GM23248 (cell line): ENCODE results near the gene KHSRP.

Experiments used
- EZH2 ChIP-seq: fragments of 200-600 bp; sonication (generic); IDR thresholded peaks from 2 replicates; pipeline ENCODE4 v1.6.1; 2018; ENCODE audit warnings: antibody characterized with exemption, mild to moderate bottlenecking; ENCODE audit not compliant: insufficient read depth, poor library complexity, severe bottlenecking
- EZH2phosphoT487 ChIP-seq: fragments of 200-600 bp; sonication (generic); IDR thresholded peaks from 2 replicates; pipeline ENCODE4 v1.6.1; 2018; ENCODE audit warnings: antibody characterized with exemption, moderate library complexity, mild to moderate bottlenecking, low read depth; ENCODE audit not compliant: insufficient read depth

GRCh38 chr19:6448045-6448444 is 23.4 kb upstream of the KHSRP start:
- TF ChIP-seq EZH2: no peak
- no peak for TF ChIP-seq EZH2phosphoT487
